ENCODE data around the gene NFATC2.

The NFATC2 gene

GRCh38 chr20:51445591-51445990 is 96.9 kb downstream of the NFATC2 start:
- H3K4me3 ChIP-seq (ENCODE audit: low read depth, low read length): no peak overlapping the region

GRCh38 chr20:51444922-51445438 is 97.5 kb downstream of the NFATC2 start:
- H3K4me3 ChIP-seq (ENCODE audit: low read depth, low read length): no peak overlapping the region
- no peak for TF ChIP-seq CTCF (IDR thresholded peaks at IDR 0.05; ENCODE audit: borderline replicate concordance, insufficient read depth, low read depth, low read length)

More at GRCh38 chr20:51445591-51445990, 96.9 kb downstream of the NFATC2 start:
- TF ChIP-seq CTCF (IDR thresholded peaks at IDR 0.05; ENCODE audit: borderline replicate concordance, insufficient read depth, low read depth, low read length): no peak

- H3K4me3 ChIP-seq (ENCODE audit: low read depth, low read length): no peak overlapping the region
- TF ChIP-seq CTCF (IDR thresholded peaks at IDR 0.05; ENCODE audit: borderline replicate concordance, insufficient read depth, low read depth, low read length): no peak
Measured at GRCh38 chr20:51444467-51444866, 98.1 kb downstream of the NFATC2 start.

GRCh38 chr20:51442602-51443001 is 99.9 kb downstream of the NFATC2 start:
- H3K4me3 ChIP-seq (ENCODE audit: low read depth, low read length): no peak overlapping the region

GRCh38 chr20:51440589-51440988 is 101.9 kb downstream of the NFATC2 start:
- H3K4me3 ChIP-seq (ENCODE audit: low read depth, low read length): no peak overlapping the region
- no peak for TF ChIP-seq CTCF (IDR thresholded peaks at IDR 0.05; ENCODE audit: borderline replicate concordance, insufficient read depth, low read depth, low read length)

More at GRCh38 chr20:51442602-51443001, 99.9 kb downstream of the NFATC2 start:
- no peak for TF ChIP-seq CTCF (IDR thresholded peaks at IDR 0.05; ENCODE audit: borderline replicate concordance, insufficient read depth, low read depth, low read length)

- no peak overlapping the region for H3K4me3 ChIP-seq (ENCODE audit: low read depth, low read length)
- no peak for TF ChIP-seq CTCF (IDR thresholded peaks at IDR 0.05; ENCODE audit: borderline replicate concordance, insufficient read depth, low read depth, low read length)
Measured at GRCh38 chr20:51439160-51439689, 103.3 kb downstream of the NFATC2 start.

GRCh38 chr20:51438136-51438535 is 104.4 kb downstream of the NFATC2 start:
- no peak for TF ChIP-seq CTCF (IDR thresholded peaks at IDR 0.05; ENCODE audit: borderline replicate concordance, insufficient read depth, low read depth, low read length)
- no peak overlapping the region for H3K4me3 ChIP-seq (ENCODE audit: low read depth, low read length)

Measured in GM12875 (cell line).